Right lobe of liver (tissue), 6 donors: ENCODE data around the gene ITPKC. TPM values are rescaled to one million over a fixed set of nuclear protein-coding genes. Genes with fewer than 3 reads are reported as not detected.

Experiments
- ATAC-seq, 4 donors: fragments of 200-7000 bp; cut with Tn5 transposase; one replicate each; pipeline ENCODE4 v1.9.1; 2020; ENCODE audit warnings: mild to moderate bottlenecking in 4 of 4, moderate library complexity in 4 of 4
- DNase-seq, 3 donors: peaks; one replicate each; pipeline ENCODE4 v3.0.0-alpha.2; 2020
- H3K27ac ChIP-seq, 3 donors: fragments of 200-600 bp; one replicate each; pipeline ENCODE4 v1.8.0; 2022
- H3K27me3 ChIP-seq, 2 donors: fragments of 200-600 bp; one replicate each; pipeline ENCODE4 v1.8.0; 2022
- H3K36me3 ChIP-seq, 4 donors: fragments of 200-600 bp; sonication (generic) in 1 of 4; one replicate each; pipeline versions ENCODE4 v1.5.1 to v1.8.0; 2017 to 2022; ENCODE audit warnings: control low read depth in 1 of 4
- H3K4me1 ChIP-seq, 4 donors: fragments of 200-600 bp; sonication (generic) in 1 of 4; one replicate each; pipeline versions ENCODE4 v1.5.1 to v1.8.0; 2017 to 2022; ENCODE audit warnings: control low read depth in 1 of 4
- H3K4me3 ChIP-seq, 3 donors: fragments of 200-600 bp; one replicate each; pipeline ENCODE4 v1.8.0; 2022
- H3K9me3 ChIP-seq, 4 donors: fragments of 200-600 bp; sonication (generic) in 1 of 4; one replicate each; pipeline versions ENCODE4 v1.5.1 to v1.8.0; 2017 to 2022; ENCODE audit warnings: control low read depth in 1 of 4
- CTCF ChIP-seq, 4 donors: fragments of 200-600 bp in 3 of 4; fragments of 450-650 bp in 1 of 4; IDR thresholded peaks; one replicate each; pipeline versions ENCODE4 v1.5.1 to v1.8.0; 2016 to 2022; ENCODE audit warnings: antibody characterized with exemption in 4 of 4, mild to moderate bottlenecking in 2 of 4
- POLR2A ChIP-seq: fragments of 450-650 bp; IDR thresholded peaks from one replicate; pipeline ENCODE4 v1.6.1; 2017; ENCODE audit warnings: antibody characterized with exemption, mild to moderate bottlenecking
- WGBS: methylation state at CpG from one replicate; pipeline ENCODE4 v1.1.6; 2018; ENCODE audit warnings: low coverage, low lambda C conversion rate; ENCODE audit not compliant: insufficient coverage; ENCODE audit errors: missing lambda C conversion rate; 5-methylcytosine and 5-hydroxymethylcytosine counted together
- intact Hi-C, 2 donors: fragments of 100-400 bp; cut with DNase I; formaldehyde crosslinking; loops; one replicate each; pipeline versions ENCODE4 v1.11.2 to v1.14.1; 2022
- total RNA-seq, 6 experiments: library from RNA; depleted of rRNA in 2 of 6; stranded (reverse); fragments of >200 nt in 2 of 6; fragmentation: NEBNext Ultra II Directional in 3 of 6; extraction: Animal tissue kit (Norgen Biotek cat#: 25700) in 3 of 6; gene quantifications; one replicate each; pipeline versions ENCODE4 v1.1.0 to v1.2.4, GENCODE V29; 2016 to 2023
- donor health status: DM: no; HTN: yes; CAD: no.
- donor health status: DM: no; HTN: no; CAD: no.
- donor health status: DM: no; HTN: no; CAD: no.
- donor health status: DM: no; HTN: yes; CAD: no.
- donor health status: DM: no; HTN: yes; CAD: no.

The ITPKC gene
- total RNA-seq, 6 experiments from 2014 or later = 6.8 to 19.7 (median 11.1) TPM

DNA sequence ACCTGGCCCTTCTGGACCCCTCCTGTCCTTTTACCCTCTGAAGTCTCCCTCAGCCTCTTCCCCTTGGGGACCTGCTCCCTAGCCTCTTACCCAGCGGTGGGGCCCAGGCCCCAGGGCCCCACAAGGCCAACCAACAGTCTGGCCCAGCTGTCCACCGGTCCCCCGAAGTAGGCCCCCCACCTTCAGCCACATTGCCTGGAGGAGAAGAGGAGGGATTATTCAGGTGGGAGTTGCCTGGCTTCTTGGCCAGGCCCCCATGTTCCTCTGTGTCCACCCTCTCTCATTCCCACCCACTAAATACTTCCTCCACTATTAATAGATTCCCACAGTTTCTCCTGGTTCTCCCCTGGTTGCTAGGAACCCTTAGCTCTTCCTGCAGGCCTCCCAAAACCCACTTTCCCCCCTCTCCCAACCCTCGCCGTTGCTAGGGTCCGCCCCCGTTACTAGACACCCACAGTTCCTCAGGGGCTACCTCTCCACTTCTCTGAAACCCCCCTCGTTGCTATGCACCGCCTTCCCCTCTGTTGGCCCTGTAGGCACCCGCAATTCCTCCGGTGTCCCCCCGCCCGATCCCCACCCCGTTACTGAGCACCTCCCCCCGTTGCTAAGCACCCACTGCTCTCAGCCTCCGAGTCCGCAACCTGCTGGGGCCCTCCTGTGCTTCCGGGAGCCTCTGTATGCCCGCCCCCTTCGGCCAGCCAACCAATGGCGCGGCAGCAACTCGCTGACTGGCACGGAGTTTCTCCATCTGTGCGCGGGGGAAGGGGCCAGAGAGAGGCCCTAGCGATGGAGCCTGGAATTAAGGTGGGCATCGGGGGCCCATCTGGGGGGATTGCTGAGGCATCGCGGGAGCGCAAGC, 2.2 kb upstream of the ITPKC start:
- TF ChIP-seq CTCF (IDR thresholded peaks at IDR 0.05) (no peak), POLR2A (no peak)
- WGBS = 3% methylated on average over 20 of the region's 31 CpGs
- Histone ChIP-seq H3K9me3 (no peaks in the 10 kb centered on the region), H3K4me1 (peaks cover 0 to 24% (median 10%) of the 10 kb centered on the region in 4 donors), H3K27ac (peak overlapping the region; percentile 84 to 98 (median 98)), H3K4me3 (peak overlapping the region; percentile 43 to 92 (median 51)), H3K27me3 (no peaks in the 10 kb centered on the region), H3K36me3 (peaks cover 0 to 27% (median 4%) of the 10 kb centered on the region in 4 donors)
- peak; percentile 93 to 95 (median 94) for DNase-seq
- intact Hi-C loops = no loop called here
- peak; percentile 61 to 72 (median 70) for ATAC-seq

DNA sequence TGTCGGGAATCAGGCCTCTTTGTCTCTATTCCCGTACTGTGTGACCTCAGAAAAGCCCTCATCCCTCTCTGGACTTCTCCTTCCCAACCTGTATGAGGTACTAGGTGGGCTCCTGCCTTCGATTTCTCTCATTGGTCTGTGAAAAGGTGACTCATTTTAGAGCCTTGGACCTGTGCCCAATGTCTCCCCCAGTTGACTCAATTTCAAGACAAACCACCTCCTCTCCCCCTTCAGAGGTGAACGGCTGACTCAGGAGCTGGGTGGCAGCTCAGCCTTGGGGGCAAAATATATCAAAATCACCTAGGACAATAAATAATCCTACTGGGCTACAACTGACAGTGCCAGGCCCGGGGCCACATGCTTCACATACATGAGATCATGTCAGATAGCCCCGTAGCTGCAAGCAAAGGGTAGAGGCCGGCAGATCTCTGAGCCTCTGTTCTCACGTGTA, 856 bp upstream of the ITPKC start:
- DNase-seq (no peak), ATAC-seq (no peak)
- peak overlapping the region; percentile 84 to 98 (median 98) for H3K27ac ChIP-seq
- H3K4me3 ChIP-seq = peak overlapping the region; percentile 61 to 92 (median 83)
- H3K27me3 ChIP-seq = no peaks in the 10 kb centered on the region
- intact Hi-C loops = no loop called here
- whole genome bisulfite sequencing = 3% methylated on average over 8 of the region's 8 CpGs
- no peak for TF ChIP-seq POLR2A
- no peak for TF ChIP-seq CTCF (IDR thresholded peaks at IDR 0.05)
- H3K9me3 ChIP-seq = no peaks in the 10 kb centered on the region
- H3K36me3 ChIP-seq = peaks cover 0 to 13% (median 4%) of the 10 kb centered on the region in 4 donors
- peaks cover 0 to 38% (median 15%) of the 10 kb centered on the region in 4 donors for H3K4me1 ChIP-seq

GRCh38 chr19:40717325-40717879, 490 bp downstream of the ITPKC start:
- ATAC-seq (peak in 3 of 4 donors; percentile 5 to 9 (median 9)), DNase-seq (peak in 2 of 3 donors; percentile 76 to 77)
- H3K9me3 ChIP-seq = no peaks in the 10 kb centered on the region
- peaks cover 0 to 8% (median 3%) of the 10 kb centered on the region in 4 donors for H3K36me3 ChIP-seq
- intact Hi-C loops = no loop called here
- peak overlapping the region; percentile 61 to 92 (median 83) for H3K4me3 ChIP-seq
- no peak for TF ChIP-seq POLR2A
- no peak for TF ChIP-seq CTCF (IDR thresholded peaks at IDR 0.05)
- WGBS = 0% methylated on average over 10 of the region's 20 CpGs
- peaks cover 0 to 40% (median 15%) of the 10 kb centered on the region in 4 donors for H3K4me1 ChIP-seq
- H3K27me3 ChIP-seq = no peaks in the 10 kb centered on the region
- H3K27ac ChIP-seq = peak overlapping the region; percentile 84 to 98 (median 98)

DNA sequence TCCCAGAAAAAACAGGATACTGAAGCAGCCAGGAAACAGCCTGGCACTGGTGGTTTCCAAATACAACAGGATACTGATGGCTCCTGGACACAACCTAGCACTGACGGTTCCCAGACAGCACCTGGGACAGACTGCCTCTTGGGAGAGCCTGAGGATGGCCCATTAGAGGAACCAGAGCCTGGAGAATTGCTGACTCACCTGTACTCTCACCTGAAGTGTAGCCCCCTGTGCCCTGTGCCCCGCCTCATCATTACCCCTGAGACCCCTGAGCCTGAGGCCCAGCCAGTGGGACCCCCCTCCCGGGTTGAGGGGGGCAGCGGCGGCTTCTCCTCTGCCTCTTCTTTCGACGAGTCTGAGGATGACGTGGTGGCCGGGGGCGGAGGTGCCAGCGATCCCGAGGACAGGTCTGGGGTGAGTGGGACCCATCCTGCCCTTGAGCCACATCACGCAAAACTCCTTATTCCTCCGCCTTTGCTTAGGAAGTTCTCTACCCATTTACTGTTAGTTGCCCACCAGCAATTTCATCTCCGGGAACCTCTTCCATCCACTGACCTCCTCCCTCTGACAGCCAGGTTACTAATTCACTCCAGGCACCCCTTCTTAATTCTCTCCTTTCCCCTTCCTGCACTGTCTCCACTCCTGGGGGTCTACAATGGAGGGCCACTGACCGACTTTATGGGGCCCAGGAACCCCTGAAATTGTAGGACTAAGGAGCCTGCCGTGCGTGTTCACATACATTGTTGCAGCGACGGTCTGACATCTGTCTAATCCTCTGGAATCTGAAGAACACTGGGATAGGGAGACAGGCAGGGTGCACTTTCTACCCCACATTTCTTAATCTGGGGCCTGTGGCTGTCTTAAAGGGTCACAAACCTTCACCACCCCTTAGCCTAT, 1.2 kb downstream of the ITPKC start:
- H3K4me1 ChIP-seq = peaks cover 0 to 40% (median 15%) of the 10 kb centered on the region in 4 donors
- H3K4me3 ChIP-seq = peak overlapping the region; percentile 61 to 92 (median 83)
- DNase-seq = peak in 1 of 3 donors; percentile 62
- TF ChIP-seq CTCF (IDR thresholded peaks at IDR 0.05) (no peak), POLR2A (no peak)
- H3K27me3 ChIP-seq = no peaks in the 10 kb centered on the region
- H3K9me3 ChIP-seq = no peaks in the 10 kb centered on the region
- WGBS = 9% methylated on average over 14 of the region's 20 CpGs
- peak overlapping the region; percentile 84 to 98 (median 98) for H3K27ac ChIP-seq
- H3K36me3 ChIP-seq = peaks cover 0 to 3% (median 0%) of the 10 kb centered on the region in 4 donors
- ATAC-seq = no peak
- intact Hi-C loops = no loop called here
